Heart left ventricle (tissue), 13 donors: ENCODE data around the gene POLD2.

ENCODE experiments used
- CTCF ChIP-seq, 12 donors: fragments of 200-600 bp; sonication (generic) in 4 of 12; IDR thresholded peaks; one replicate each; pipeline versions ENCODE4 v1.5.0 to v1.8.0; 2018 to 2022; ENCODE audit warnings: antibody characterized with exemption in 12 of 12, mild to moderate bottlenecking in 5 of 12
- POLR2A ChIP-seq, 2 donors: fragments of 450-650 bp; IDR thresholded peaks; one replicate each; pipeline ENCODE4 v1.6.1; 2017; ENCODE audit warnings: antibody characterized with exemption in 2 of 2, mild to moderate bottlenecking in 2 of 2, moderate library complexity in 2 of 2
- donor health status: ischemic (EF 13 %, LVEDD 7.1; RV severe dilation, severe dysfunction).
- donor health status: DM: no; HTN: yes; CAD: no.
- donor health status: DM: no; HTN: no; CAD: no.
- donor health status: ischemic (EF 25% LVEDD 6.9; RV normal size, moderate dysfunction).
- donor health status: ischemic (EF 25% LVEDD 5.7; RV mildly dilated, moderate dysfunction).
- donor health status: ischemic (EF 35%, LVEDD 5.7; RV mildly dilated, moderate dysfunction).
- donor health status: nonischemic (EF 11% LVEDD 7.7; RV severe dilation, severe dysfunction).
- donor health status: DM: yes; HTN: yes; CAD: no.
- donor health status: PGD.
- donor health status: ischemic (EF 29% LVEDD 5.4; RV normal size, mild dysfunction).
- donor health status: nonischemic (EF 23%, LVEDD 6.1; RV moderate dilation, normal function).

- TF ChIP-seq CTCF (IDR thresholded peaks at IDR 0.05) (no peak), POLR2A (IDR thresholded peaks at IDR 0.05) (no peak)
These were observed 26.1 kb downstream of the POLD2 start for GRCh38 chr7:44097064-44097932.
